GM04504 (cell line): ENCODE results near the gene SETDB1.

Experiments
- DNase-seq: peaks from one replicate; pipeline ENCODE4 v3.0.0-alpha.2; 2012; ENCODE audit warnings: low read depth

Gene SETDB1

DNA sequence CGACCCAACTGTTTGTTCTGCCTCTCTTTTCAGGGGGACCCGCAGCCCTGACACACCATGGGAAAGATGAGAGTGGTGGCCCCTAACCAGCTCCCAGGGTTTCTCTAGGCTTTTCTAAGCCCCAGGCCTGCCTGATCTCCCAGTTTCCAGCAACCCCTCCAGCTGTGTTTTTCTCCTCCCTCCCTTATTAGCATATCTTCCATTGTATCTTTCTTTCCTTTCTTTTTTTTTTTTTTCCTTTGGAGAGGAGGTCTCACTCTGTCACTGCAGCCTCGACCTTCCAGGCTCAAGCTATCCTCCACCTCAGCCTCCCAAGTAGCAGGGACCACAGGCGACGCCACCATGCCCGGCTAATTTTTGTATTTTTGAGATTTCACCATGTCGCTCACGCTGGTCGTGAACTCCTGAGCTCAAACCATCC lies 50.2 kb downstream of the SETDB1 start:
- no peak for DNase-seq

DNA sequence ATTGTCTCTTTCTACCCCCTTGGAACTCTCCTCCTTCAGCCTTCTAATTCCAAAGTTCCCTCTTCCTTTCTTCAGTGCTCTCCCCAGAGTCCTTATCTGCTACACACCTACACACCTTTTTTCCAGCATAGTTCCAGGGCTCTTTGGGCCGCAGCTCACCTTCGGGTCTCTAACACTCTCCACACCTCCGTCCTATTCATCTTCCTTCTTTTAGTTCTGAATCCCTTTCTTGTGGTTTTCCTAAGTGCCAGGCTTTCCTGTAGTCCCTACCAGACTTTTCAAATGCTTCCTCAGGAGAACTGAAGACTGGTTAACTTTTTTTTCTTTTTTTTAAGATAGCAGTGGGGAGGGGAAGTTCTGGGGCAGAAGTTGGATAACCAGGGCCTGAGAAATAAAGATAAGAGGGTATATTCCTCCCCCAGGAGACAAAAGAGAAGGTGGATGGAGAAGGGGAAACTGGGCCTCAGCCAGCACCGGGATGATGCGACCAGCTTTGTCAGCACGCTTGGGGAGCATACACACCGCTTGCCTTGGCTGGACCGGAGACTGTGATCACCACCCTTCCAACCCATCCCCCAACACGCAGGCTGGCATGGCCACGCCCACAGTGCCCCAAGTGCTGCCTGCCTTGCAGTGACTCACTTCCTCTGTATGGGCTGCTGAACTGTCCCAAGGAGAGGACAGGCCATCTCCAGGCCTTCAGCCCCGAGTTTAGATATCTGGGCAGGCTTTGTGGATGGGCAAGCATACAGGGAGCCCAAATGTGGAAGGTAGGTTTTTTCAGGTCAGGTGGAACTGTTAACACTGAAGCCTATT lies 50.9 kb downstream of the SETDB1 start:
- no peak for DNase-seq

DNA sequence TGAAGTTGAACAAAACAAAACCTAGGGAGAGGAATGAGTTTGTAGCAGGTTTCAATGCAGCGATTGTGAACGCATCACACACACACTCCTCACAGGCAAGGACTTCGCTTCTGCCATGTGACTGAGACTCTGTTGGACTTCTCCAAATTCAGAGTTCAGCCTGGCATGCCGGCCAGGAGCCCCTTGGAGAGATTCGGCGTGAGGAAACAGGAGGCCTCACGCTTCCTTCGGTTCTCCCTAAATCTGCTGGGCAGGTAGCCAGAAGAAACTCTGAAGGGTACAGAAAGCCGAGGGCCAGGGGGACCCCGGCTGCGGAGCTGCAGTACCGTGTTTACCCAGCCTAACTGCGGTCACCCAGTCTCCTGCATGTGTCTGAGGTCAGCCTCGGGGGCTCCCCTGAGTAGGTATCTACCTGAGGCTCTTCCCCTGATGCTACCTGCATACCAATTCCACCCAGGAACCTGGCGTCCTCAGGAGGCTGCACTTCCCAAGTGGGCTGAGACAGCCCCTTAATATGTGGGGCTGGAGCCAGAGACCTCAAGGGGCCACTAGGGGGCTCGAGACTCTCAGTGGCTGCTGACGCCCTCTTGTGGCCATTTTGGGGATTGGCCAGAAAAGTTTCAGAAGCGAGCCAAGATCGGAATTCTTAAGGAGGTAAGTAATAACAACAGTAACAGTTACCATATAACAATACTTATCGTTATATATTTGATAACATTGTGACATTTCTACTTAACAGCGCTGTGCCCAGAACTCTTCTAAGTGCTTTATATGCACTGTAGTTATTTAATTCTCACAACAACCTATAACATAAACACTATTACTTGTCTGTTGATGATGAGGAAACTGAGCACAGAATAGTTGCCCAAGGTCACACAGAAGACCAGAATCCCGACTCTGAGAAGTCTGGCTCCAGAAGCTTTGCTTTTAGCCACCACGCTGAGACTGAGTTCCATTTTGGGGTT lies 53.2 kb downstream of the SETDB1 start:
- peak; percentile 70 for DNase-seq

DNA sequence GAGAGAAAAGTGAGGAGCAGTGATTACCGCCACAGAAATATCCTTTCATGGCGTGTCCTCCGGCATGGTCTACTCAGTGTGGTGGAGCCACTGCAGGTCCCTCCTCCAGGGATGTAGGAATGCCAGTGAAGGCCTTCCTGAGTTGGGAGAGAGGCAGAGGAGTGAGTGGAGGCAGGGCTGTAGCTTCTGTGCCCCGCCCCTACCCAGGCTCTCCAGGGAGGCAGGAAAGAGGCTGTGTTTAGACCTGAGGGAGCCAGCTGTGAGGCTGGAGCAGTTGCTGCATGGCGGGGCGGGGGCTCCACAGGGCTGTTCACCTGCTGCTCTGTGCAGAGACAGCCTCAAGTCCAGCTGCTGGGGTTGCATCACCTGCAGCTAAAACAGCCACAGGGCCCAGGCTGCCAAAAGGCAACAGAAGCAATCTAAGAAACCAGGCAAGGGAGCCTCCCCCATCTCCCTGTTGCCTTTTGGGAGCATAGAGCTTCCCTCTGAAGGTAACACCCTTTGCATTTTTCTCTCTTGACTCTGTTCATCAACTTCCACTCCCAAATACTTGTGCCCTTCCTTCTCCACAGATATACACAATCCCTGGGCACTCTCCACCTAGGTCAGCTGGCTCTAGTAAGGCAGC lies 55.1 kb downstream of the SETDB1 start:
- DNase-seq: no peak

DNA sequence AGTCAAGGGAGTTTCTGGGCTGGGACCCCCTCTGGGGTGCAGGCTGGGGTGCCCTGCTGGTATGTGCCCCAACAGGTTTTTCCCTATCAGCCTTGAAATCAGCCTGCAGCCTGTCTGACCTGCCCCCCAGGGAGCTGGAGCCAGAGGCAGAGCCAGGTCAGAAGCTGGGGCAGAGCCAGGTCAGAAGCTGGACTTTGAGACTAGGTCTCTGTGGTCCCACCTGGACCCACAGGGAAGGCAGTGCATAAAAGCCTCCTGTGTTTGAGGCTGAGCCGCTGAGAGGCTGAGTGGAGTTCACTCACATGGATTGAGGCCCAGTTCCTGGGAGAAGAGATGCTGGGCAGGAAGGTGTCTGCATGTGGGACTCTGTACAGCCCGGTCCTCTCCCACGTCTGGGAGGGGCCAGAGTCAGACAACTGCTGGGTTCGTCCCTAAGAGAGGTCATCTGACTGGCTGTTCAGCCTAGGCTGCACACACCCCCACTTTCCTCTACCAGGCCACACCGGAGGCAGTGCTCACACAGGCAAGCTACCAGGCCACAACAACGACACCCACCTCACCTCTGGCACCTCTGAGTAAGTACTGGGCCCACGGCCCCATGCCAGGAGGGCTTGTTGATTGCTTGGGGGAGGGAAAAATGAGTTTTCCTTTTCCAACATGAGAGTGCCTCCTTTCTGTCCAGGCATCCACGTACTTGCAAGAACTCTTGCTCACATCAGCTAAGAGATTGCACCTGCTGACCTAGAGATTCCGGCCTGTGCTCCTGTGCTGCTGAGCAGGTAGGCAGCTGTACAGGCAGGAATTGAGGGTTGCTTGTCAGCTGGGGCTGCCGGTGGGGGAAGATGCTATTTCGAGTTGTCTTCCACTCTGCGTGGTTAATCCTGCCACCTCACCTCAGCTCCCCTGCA lies 55.9 kb downstream of the SETDB1 start, which contains the start of gene ANXA9:
Gene ANXA9, plus strand, starts transcription at position 488 of the 908 bp plus-strand sequence. CDS start 814 bp downstream, outside the sequence.
- no peak for DNase-seq

DNA sequence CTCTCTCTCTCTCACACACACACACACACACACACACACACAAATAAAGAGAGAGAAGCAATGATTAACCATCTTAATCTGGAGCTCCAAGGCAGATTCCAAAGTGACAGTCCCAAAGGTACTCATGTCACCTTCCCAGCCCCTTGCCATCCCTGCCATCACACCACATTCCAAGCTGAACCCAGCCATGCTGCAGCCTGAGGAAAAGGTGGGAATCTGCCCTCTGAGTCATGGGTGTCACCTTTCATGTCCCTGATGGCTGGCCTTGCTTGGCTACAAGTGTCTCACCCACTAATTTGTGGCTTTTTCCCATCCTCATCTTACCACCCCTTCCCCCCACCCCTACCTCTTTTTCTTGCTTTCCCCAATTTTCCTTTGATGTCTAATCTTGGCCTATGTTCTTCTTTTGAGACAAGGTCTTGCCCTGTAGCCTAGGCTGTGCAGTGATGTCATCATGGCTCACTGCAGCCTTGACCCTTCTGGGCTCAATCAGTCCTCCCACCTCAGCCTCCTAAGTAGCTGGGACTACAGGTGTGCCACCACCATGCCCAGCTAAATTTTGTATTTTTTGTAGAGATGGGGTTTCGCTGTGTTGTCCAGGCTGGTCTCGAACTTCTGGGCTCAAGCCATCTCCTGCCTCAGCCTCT lies 59.1 kb downstream of the SETDB1 start:
- DNase-seq: no peak

DNA sequence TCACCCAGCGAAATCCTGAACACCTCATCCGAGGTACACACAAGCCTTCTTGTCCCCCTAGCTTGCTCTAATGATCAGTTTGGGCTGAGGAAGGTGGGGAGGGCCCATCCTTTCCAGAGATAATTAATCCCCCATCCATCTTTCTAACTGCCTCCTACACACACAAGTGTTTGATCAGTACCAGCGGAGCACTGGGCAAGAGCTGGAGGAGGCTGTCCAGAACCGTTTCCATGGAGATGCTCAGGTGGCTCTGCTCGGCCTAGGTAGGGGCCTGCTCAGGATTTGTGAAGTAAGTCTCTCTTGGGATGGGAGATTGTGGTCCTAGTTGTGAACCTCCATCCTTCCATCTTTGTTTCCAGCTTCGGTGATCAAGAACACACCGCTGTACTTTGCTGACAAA lies 61.8 kb downstream of the SETDB1 start:
- no peak for DNase-seq

DNA sequence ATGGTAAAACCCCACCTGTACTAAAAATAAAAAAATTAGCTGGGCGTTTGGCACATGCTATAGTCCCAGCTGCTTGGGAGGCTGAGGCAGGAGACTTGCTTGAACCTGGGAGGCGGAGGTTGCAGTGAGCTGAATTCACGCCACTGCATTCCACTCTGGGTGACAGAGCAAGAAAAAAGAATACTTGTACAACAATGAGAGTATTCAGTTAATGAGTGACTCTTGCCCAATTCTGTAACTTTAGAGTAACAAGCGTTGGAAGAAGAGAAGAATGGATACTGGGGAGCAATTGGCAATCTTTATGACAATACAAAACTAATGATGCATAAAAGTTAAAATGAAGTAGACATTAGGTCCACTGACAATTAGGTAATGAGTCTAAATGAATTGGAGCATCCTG lies 66.5 kb downstream of the SETDB1 start:
- no peak for DNase-seq

DNA sequence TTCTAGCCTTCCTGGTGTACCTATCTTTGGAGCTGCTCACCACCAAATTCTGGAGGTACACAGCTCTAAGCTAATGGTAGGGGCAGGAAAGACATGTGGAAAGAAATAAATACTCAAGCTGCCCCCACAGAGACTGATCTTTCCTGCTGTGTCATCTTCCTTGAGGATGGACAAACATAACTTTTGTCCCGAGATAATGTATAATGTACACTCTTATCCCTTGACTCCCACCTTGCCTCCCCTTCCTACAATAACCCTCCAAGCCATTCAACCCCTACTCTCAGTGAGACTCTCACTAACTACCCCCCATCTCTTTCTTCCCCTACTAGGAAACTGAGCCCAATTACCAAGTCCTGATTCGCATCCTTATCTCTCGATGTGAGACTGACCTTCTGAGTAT lies 68.1 kb downstream of the SETDB1 start:
- no peak for DNase-seq

DNA sequence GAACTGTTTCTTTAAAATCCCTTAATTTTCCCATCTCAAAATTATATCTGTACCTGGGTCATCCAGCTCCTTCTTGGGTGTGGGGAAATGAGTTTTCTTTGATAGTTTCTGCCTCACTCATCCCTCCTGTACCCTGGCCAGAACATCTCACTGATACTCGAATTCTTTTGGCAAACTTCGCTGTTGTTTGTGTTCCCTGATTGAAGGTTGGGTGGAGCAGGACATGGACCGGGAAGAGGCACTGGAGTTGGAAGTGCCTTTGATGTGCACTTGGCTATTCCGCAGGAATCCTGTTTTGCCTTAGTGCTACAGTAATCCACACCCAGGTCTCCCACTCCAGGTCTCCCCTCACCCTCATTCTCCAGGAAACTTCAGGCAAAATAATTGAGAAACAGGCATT lies 69.3 kb downstream of the SETDB1 start:
- DNase-seq: no peak

DNA sequence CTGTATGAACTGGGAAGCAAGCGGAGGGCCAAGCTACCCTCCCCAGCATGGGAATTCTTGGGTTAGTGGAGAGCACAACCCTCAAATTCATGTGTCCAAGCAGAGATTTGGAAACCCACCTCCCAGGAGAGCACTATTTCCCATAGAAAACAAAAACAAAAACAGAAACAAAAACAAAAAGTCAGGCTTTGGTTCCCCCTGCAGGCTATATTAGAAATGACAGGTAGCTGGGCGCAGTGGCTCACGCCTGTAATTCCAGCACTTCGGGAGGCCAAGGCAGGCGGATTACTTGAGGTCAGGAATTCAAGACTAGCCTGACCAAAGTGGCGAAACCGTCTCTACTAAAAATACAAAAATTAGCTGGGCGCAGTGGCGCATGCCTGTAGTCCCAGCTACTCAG lies 69.7 kb downstream of the SETDB1 start:
- no peak for DNase-seq

DNA sequence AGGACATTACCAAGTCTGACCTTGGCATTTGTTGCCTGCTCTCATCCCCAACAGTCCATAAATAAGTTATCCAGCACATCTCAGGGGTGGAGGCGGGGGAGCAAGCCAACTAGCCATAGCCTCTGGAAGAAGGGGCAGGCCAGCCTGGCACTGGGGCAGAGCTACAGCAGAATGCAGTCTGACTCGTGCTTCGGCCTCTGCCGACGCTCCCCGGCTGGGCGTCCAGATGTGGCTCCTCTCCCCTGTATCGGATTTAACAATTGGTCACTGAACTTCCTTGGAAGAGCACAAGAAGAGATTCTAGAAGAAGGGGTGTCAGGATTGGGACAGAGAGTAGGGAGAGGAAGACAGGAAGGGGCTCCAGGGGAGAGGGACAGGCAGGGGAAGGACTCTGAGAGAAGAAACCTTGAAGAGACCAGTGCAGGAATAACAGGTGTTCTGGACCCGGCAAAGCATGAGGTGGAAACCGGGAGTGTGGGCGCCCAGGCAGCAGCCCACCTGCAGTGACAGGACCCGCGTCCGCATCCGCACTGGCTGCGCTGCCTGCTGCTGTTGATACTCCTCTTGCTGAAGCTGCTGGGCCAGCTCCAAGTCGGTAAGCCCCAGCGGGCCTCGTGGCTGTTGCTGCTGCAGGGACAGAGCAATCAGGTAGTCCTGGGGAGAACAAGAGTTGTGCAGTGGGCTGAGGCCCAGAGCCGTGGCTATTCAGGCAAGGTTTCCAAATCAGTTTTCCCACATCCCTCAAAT lies 71.1 kb downstream of the SETDB1 start:
- no peak for DNase-seq

DNA sequence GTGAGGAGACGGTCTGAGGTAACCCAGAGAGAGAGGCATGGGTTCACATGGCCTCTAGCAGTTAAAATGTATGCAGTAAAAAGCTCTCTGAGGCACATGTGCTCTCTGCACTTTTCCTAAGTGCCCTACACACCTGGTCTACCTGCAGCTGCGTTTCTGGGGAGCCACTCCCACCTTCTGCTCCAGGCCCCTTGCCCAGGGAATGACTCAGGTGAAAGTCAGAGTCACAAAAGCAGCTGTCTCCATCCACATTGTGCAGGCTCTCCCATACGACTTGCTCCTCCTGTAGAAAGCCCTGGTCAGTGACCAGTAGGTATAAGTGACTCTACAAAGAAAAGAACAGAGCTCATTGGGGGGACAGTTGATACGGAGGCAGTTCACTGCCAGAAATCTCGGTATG lies 71.8 kb downstream of the SETDB1 start:
- DNase-seq: no peak

DNA sequence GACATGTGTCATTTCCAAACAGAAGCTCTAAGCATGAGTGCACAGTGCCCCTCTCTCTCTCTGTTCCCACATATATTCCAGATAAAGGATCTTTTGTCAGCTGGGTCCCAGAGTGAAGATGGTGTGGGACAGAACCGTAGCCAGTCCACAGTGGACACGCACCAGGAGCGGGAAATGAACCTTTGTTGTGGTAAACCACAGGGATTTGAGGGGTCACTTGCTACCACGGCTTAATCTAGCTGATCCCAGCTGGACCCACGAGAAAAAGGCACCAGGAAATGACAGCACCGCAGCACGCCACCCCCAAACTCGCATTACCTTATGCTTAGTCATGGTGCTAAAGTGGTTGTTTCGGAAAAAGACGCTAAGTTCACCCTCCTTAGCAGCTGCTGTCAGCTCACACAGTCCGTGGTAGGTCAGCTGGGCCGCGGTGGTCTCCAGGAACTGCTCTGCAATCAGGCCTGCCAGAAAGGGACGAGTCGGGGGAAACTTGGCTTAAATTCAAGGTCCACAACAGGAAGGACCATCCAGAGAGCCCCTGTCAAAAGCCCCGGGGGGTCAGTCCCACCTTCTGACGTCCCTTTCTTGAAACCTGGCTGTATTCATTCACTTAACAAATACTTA lies 73.0 kb downstream of the SETDB1 start:
- DNase-seq: no peak

DNA sequence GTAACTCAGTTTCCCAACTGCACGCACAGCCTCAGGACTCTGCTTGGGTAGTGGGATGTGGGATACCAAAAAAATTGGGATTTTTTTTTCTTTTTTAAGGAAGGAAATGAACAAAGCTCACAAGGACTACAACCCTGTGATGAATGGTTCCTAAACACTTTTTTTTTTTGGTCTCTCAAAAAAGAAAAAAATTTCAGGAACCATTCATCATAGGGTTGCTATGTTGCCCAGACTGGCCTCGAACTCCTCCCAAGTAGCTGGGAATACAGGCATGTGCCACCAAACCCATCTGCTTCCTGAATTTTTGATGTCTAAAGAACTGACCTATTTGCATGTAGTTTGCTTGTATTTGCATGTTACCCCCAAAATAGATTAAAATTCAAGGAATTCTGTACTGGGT lies 73.8 kb downstream of the SETDB1 start:
- DNase-seq: no peak

DNA sequence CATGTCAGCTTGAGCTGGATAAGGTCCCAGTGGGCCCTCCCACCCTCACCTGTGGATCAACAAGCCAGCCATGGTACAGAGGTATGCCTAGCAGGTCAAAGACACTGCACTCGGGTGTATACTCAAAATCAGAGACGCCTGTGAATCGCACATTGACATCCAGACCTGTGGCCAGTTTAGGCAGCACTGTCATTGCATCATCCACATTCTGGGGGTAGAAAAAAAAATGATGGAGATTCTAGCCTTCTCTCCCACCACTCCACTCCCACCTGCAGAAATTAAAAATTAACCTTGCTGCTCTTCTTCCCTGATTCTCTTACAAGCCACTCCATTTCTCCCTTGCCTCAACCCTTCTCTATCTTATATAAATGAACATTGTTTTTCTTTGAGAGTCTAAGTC lies 74.2 kb downstream of the SETDB1 start:
- DNase-seq: no peak

DNA sequence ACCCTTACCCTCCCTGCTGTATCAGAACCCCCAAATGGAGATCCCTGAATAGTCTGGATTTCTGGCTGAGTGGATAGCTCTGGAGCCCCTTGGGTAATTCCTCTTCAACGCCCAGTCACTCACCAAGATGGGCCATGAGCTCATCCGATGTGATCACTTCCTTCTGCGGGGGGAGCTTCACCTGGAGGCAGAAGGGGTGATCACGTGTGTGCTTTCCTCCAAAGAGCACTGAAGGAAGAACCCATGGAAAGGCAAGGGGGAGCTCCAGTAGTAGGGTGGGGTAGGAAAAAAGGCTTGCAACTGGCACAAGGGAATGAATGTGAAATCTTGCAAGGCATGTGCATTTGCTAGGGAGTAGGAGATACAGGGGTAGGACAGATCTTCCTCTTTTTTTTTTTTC lies 75.4 kb downstream of the SETDB1 start:
- DNase-seq: no peak

DNA sequence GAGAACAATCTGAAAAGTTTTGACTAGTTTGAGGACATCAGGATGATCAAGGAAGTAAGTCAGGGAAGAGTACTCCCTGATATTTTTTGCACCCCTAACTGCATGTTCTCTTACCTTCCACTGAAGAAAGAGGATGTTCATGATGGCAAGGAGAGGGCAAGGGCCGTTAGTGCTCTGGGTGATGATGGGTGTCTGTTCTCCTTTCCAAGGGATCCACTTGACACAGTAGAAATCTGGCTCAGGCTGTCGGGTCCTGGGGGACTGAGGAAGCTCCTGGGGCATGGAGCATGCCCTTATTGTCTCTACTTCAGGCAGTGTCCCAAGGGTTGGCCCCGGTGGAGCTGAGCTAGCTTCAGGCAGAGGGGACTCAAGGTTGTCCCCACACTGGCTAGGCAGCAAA lies 75.9 kb downstream of the SETDB1 start:
- no peak for DNase-seq

DNA sequence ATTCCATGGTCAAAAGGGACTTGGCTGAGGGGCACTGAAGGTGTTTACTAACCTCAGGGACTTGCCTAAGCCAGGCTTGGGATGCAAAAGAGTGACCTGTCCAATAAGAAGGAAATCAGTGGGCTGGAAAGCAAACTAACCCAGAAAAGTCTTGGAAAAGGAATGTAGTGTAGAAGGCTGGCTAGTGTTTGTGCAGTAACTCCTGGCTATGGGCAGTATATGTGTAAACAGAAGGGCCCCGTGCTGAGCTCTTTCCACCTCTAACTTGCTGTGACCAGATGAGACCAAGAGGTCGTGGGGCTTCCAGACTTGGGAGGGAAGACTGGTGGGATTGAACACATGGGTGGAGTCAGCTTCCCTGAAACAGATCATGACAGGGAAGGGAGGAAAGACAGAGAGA lies 76.4 kb downstream of the SETDB1 start:
- DNase-seq: no peak

DNA sequence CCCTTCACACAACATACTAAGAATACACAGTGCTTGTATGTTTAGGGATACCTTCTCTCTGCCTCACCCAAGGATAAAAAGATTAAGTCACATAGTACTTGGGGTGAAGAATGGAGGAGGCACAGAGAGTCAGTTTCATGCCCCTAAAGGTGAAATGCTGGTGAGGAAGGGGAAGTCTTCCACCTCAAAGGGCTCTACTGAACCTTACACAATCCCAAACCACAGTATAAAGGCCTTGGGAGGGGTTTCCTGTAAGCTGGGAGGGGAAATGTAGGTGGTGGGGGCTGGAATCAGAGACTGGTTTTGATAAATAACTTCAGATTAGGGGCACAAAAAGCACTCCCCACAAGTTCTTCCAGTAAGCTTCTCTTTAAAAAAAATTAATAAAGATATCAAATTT lies 77.0 kb downstream of the SETDB1 start:
- DNase-seq: no peak
